Fibroblast of lung (primary cell): Measurements from ENCODE around the gene ASIC3.

ENCODE experiments used
- CTCF ChIP-seq, 2 donors: IDR thresholded peaks in 1 of 2; conservative IDR thresholded peaks in 1 of 2; 1 replicate in 1 of 2; 2 replicates in 1 of 2; pipeline ENCODE4 v1.5.1; 2011 to 2012; ENCODE audit warnings: low read length in 2 of 2, control low read depth in 1 of 2, inconsistent platforms in 1 of 2, low read depth in 1 of 2, mild to moderate bottlenecking in 1 of 2
- EZH2 ChIP-seq: IDR thresholded peaks from 2 replicates; pipeline ENCODE4 v1.5.1; 2012; ENCODE audit warnings: low read length, control low read depth, mild to moderate bottlenecking; ENCODE audit errors: missing control alignments

GRCh38 chr7:151032936-151033863, 15.1 kb upstream of the ASIC3 start:
- TF ChIP-seq CTCF (conservative IDR thresholded peaks at IDR 0.05 in 1 of 2, IDR thresholded peaks at IDR 0.05 in 1 of 2; ENCODE audit: low read depth in 1 of 2, low read length in 2 of 2) = no peak
- TF ChIP-seq EZH2 = no peak
